Nephron progenitor cell (in vitro differentiated cells): ENCODE results near the gene CDKL4.
"Not testable (repeated sequence)": the region's sequence is repeated elsewhere in the genome, so short reads cannot be mapped to it uniquely, and the experiment has no call there.

Experiments used
- DNase-seq: peaks from one replicate; pipeline ENCODE4 v3.0.0; 2021
- H3K27ac Mint-ChIP-seq: 2 replicates; pipeline ENCODE4 v1.8.0; 2021; ENCODE audit warnings: mild to moderate bottlenecking, moderate library complexity, mixed read lengths
- H3K27me3 Mint-ChIP-seq: 2 replicates; pipeline ENCODE4 v1.8.0; 2021; ENCODE audit warnings: mild to moderate bottlenecking, low read depth, mixed read lengths; ENCODE audit not compliant: poor library complexity
- H3K36me3 Mint-ChIP-seq: 2 replicates; pipeline ENCODE4 v1.8.0; 2021; ENCODE audit warnings: low read depth, mixed read lengths
- H3K4me1 Mint-ChIP-seq: 2 replicates; pipeline ENCODE4 v1.8.0; 2021; ENCODE audit warnings: mixed read lengths
- H3K4me3 Mint-ChIP-seq: 2 replicates; pipeline ENCODE4 v1.8.0; 2021; ENCODE audit warnings: mild to moderate bottlenecking, moderate library complexity, mixed read lengths
- H3K9me3 Mint-ChIP-seq: 2 replicates; pipeline ENCODE4 v1.8.0; 2021; ENCODE audit warnings: mild to moderate bottlenecking, moderate library complexity, mixed read lengths
- CTCF ChIP-seq: fragments of 200-600 bp; sonication (generic); IDR thresholded peaks from 2 replicates; pipeline ENCODE4 v1.5.0; 2021; ENCODE audit warnings: antibody characterized with exemption

The CDKL4 gene

GRCh38 chr2:39156107-39156506, 87.7 kb downstream of the CDKL4 start:
- Mint-ChIP-seq H3K9me3 (no peaks in the 10 kb centered on the region), H3K36me3 (no peaks in the 10 kb centered on the region), H3K27me3 (peaks cover 3% of the 10 kb centered on the region), H3K4me3 (no peak overlapping the region), H3K4me1 (peaks cover 5% of the 10 kb centered on the region), H3K27ac (no peak overlapping the region)
- DNase-seq, result no peak
- no peak for TF ChIP-seq CTCF

- H3K4me1 Mint-ChIP-seq, H3K27me3 Mint-ChIP-seq, H3K27ac Mint-ChIP-seq, H3K9me3 Mint-ChIP-seq, DNase-seq, H3K36me3 Mint-ChIP-seq, H3K4me3 Mint-ChIP-seq: not testable (repeated sequence)
These were observed 88.2 kb downstream of the CDKL4 start for GRCh38 chr2:39155573-39155972.

GRCh38 chr2:39154944-39155343, 88.8 kb downstream of the CDKL4 start:
- Mint-ChIP-seq H3K4me3 (no peak overlapping the region), H3K9me3 (no peaks in the 10 kb centered on the region), H3K27me3 (peaks cover 7% of the 10 kb centered on the region), H3K27ac (no peak overlapping the region), H3K4me1 (peaks cover 5% of the 10 kb centered on the region), H3K36me3 (no peaks in the 10 kb centered on the region)
- TF ChIP-seq CTCF, result no peak
- DNase-seq, result no peak

GRCh38 chr2:39153312-39153711, 90.5 kb downstream of the CDKL4 start:
- no peaks in the 10 kb centered on the region for H3K36me3 Mint-ChIP-seq
- no peak overlapping the region for H3K4me3 Mint-ChIP-seq
- peaks cover 3% of the 10 kb centered on the region for H3K27me3 Mint-ChIP-seq
- DNase-seq, result no peak
- TF ChIP-seq CTCF, result no peak
- no peak overlapping the region for H3K27ac Mint-ChIP-seq
- H3K9me3 Mint-ChIP-seq, result no peaks in the 10 kb centered on the region
- H3K4me1 Mint-ChIP-seq, result peaks cover 5% of the 10 kb centered on the region

GRCh38 chr2:39152504-39152903, 91.3 kb downstream of the CDKL4 start:
- Mint-ChIP-seq H3K27ac (no peak overlapping the region), H3K27me3 (peaks cover 3% of the 10 kb centered on the region), H3K9me3 (no peaks in the 10 kb centered on the region), H3K36me3 (no peaks in the 10 kb centered on the region), H3K4me3 (no peak overlapping the region), H3K4me1 (peaks cover 5% of the 10 kb centered on the region)
- no peak for DNase-seq
- TF ChIP-seq CTCF, result no peak

- Mint-ChIP-seq H3K9me3 (no peaks in the 10 kb centered on the region), H3K27me3 (peaks cover 3% of the 10 kb centered on the region), H3K27ac (no peak overlapping the region), H3K36me3 (no peaks in the 10 kb centered on the region), H3K4me1 (peaks cover 5% of the 10 kb centered on the region), H3K4me3 (no peak overlapping the region)
- no peak for TF ChIP-seq CTCF
- DNase-seq, result no peak
These were observed 92.8 kb downstream of the CDKL4 start for GRCh38 chr2:39150890-39151497.
